Right forelimb (tissue), 1 donor: ENCODE data around the gene CD1E.
"Not testable (repeated sequence)": the region's sequence is repeated elsewhere in the genome, so short reads cannot be mapped to it uniquely, and the experiment has no call there.

ENCODE experiments used
- DNase-seq: peaks from one replicate; pipeline ENCODE4 v3.0.0-alpha.2; 2018

The CD1E gene

DNA sequence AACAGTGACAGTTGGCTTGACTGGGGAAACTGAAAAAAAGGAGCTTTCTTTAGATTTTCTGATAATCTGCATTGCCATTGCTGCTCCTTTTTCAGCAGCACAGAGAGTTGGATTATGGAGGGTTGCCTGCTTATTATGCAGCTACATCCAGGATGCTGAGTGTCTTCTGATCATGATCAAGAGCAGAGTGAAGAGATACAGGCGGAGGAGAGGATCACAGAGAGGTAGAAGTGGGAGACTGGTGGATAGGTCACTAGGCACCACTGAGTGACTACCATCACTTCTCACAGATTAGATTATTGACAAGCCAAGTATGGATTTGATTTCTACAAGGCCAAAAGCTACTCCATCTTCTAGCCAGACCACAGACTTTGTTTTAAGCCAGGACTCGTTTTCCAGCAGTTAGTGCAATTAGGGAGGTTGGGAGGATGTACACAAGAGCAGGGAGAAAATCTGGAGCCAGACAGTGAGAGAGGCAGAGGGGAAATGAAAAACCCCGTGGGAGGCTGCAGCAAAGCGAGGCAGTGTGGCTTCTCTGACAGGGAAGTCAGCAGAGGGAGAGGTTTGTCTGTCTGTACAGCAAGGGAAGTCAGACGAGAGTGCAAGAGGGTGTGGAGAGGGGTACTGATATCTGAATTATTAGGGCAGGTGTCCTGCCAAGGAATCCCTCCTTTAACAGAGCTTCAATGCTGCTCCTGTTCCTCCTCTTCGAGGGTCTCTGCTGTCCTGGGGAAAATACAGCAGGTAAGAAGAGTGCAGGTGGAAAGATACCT is at the start of gene CD1E:
Gene CD1E (plus strand): TSS at position 592 of the 773 bp plus-strand sequence. CDS start 95 bp downstream, at position 687.
- no peak for DNase-seq

- DNase-seq = no peak
These were observed 43.1 kb upstream of the CD1E start for GRCh38 chr1:158310623-158311022.

DNA sequence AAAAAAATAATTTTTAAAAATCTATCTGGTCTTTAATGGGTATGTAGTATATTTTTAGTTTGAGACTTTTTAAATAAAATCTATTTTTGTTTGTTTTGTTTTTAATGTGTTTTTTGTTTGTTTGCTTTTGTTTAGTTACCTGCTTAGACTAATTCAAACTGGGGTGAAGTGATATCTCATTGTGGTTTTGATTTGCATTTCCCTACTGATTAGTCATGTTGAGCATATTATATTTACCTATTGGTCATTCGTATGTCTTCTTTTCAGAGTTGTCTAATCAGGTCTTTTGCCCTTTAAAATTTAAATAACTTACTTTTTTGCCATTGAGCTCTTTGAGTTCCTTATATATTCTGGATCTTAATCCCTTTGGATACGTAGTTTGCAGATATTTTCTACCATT is 42.6 kb upstream of the CD1E start:
- DNase-seq = no peak

GRCh38 chr1:158323866-158324265 is 29.8 kb upstream of the CD1E start:
- DNase-seq = no peak

DNA sequence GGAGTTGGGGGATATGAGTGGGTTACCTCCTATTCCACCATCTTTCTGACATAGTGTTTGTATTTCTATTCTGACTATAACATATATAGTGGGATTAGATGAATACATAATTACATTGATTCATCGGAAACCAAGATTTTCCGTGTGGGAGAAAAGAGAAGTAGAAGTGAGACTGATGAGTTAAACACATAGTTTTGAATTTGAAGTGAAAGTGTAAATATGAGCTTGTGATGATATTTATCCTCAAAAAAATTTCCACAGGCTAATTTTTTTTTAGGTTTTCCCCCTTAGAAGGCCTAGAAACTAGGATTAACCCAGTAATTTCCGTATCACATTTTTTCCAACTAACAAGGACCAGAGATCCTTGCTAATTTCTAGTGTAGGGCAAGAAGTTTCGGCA is 29.3 kb upstream of the CD1E start:
- DNase-seq = no peak

GRCh38 chr1:158327481-158327880 is 26.2 kb upstream of the CD1E start:
- DNase-seq = no peak

- no peak for DNase-seq
These were observed 25.3 kb upstream of the CD1E start for GRCh38 chr1:158328426-158328825.

DNA sequence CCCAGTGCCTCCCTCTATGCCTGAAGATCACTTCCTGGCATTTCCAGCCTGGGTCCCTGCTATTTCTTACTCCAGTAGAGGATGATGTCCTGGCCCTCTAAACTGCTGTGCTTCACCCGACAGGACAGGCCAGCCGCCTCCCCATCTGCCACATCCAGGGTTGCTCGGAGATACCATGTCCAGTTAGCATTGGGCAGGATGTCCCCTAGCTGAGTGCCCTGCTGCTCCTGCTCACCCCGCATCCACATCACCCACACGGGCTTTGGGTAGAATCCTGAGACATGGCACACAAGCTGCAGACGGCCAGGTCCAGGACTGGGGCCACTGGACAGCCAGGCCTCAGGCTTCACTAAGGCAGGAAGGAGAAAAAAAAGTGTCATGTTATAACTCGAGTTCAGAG is 24.4 kb upstream of the CD1E start:
- no peak for DNase-seq

- DNase-seq = no peak
These were observed 24.0 kb upstream of the CD1E start for GRCh38 chr1:158329733-158330132.

- no peak for DNase-seq
These were observed 23.1 kb upstream of the CD1E start for GRCh38 chr1:158330391-158331105.

GRCh38 chr1:158331106-158331425 is 22.6 kb upstream of the CD1E start:
- DNase-seq = no peak

DNA sequence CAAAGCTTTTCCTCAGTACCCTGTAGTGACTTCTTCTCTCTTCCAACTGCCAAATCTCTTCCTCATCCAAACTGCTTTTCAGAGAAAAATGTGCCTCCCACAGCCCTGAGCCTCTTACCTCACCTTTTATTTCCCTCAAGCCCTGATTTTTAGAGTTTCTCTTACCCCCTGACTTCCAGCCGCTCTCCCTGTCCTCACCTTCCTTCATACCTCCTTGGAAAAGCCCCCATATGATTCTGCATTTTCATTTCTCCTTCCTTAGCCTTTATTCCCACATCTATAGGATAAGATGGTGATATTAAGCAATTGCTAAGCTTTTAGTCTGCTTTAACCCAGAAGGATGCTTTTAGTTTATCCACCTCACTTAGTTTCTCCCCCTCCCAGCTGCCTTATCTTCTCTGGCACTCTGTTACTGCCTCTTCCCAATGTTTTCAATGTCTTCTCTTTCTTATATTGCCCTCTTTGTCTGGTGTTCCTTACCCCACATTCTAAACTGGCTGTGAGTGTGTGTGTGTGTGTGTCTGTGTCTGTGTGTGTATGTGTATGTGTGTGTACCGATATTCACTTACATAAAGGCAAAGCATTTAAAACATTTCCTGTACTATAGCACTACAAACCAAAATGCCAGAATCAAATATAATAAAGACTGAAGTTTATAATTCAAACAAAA is 22.1 kb upstream of the CD1E start, which contains the start of gene CD1B:
Gene CD1B (minus strand): TSS at position 51 of the 670 bp plus-strand sequence. CDS start 108 bp downstream, outside the sequence.
- no peak for DNase-seq

GRCh38 chr1:158333405-158334155 is 20.1 kb upstream of the CD1E start:
- no peak for DNase-seq

GRCh38 chr1:158334526-158335212 is 19.0 kb upstream of the CD1E start:
- DNase-seq = no peak

DNA sequence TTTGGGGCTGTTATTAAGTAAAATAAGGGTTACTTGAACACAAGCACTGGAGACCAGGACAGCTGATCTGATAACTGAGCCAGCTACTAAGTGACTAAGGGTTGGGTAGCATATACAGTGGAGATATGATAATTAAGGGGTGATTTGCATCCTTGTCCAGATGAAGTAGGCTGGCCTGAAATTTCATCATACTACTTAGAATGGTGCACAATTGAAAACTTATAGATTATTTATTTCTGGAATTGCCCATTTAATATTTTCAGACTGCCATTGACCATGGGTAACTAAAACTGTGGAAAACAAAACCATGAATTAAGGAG is 18.5 kb upstream of the CD1E start:
- no peak for DNase-seq

GRCh38 chr1:158336413-158336812 is 17.3 kb upstream of the CD1E start:
- not testable (repeated sequence) for DNase-seq

GRCh38 chr1:158348946-158349345 is 4.7 kb upstream of the CD1E start:
- not testable (repeated sequence) for DNase-seq

- no peak for DNase-seq
These were observed 561 bp downstream of the CD1E start for GRCh38 chr1:158354255-158354654.

- no peak for DNase-seq
These were observed 2.1 kb downstream of the CD1E start for GRCh38 chr1:158355773-158356285.

- no peak for DNase-seq
These were observed 2.9 kb downstream of the CD1E start for GRCh38 chr1:158356616-158357015.

DNA sequence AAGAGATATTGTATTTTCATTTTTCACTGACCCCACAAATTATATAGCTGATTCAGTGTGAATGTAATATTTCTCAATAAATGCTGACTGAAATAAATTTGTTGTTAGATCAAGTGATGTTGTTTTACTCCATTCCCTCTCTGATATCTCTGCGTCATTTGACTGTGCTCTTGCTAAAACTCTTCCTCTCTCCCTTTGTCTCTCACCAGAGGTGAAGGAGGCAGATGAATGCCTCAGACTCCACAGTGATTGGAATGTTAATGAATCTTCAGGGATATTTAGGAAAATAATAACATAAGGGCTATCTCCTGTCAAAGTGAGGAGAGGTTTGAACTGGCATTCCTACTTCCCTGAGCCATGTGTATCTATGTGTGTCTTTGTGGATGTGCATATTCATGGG is 3.7 kb downstream of the CD1E start:
- DNase-seq = no peak

DNA sequence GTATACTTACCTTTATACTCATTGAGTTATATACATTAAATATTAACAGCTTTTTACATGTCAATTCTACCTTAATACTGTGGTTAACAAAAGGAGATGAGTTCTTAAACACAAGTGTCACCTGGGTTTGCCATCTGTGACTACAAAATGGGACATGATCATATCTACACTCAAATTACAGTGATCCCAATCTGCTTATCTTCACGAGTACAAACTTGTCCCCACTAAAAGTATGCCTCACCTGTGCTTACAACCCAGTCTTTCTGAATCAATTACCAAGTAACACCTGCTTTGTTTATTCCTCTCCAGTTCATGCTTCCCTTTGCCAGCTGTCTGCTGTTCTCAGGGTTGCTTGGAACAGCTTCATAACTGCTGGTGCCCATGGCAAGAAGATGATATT is 8.8 kb downstream of the CD1E start:
- no peak for DNase-seq
